Measurements from ENCODE around the gene A4GALT.

The A4GALT gene

DNA sequence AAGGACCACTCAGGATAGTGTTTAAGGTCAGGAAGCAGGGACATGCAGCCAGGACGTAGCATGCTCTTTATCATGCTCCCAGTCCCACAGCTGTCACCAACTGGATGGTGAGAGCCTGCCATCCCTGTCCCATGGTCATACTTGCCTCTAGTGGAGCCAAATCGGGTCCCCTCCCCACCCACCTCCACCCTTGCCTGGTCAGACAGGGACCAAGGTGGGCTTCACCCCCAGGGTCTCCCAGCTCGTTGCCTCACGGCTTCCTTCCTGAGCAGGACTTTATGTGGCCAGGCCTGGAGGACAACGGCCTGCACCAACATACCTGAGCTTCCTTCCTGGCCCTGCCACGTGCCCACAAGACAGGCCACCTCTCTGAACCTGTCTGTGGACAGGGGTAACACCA lies 19.8 kb downstream of the A4GALT start:
- no peak for DNase-seq

GRCh38 chr22:42700355-42700754 lies 20.3 kb downstream of the A4GALT start:
- no peak for DNase-seq

DNA sequence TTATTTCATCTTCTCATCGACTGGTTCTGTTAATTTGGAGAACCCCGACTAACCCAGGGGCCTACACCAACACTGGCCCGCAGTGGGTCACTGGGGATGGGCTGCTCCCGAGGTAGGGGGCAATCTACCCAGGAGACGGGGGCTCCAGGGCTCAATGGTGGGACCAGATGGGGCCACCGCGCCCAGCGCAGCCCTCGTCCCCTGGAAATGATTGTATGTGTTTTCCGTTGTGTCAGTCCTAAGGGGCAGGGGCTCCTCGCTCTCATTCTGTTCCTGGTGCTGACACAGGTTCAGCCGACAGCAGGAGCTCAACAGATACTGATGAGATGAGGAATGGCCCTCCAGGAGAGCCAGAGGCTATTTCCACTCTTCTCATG lies 20.7 kb downstream of the A4GALT start:
- DNase-seq, result no peak

DNA sequence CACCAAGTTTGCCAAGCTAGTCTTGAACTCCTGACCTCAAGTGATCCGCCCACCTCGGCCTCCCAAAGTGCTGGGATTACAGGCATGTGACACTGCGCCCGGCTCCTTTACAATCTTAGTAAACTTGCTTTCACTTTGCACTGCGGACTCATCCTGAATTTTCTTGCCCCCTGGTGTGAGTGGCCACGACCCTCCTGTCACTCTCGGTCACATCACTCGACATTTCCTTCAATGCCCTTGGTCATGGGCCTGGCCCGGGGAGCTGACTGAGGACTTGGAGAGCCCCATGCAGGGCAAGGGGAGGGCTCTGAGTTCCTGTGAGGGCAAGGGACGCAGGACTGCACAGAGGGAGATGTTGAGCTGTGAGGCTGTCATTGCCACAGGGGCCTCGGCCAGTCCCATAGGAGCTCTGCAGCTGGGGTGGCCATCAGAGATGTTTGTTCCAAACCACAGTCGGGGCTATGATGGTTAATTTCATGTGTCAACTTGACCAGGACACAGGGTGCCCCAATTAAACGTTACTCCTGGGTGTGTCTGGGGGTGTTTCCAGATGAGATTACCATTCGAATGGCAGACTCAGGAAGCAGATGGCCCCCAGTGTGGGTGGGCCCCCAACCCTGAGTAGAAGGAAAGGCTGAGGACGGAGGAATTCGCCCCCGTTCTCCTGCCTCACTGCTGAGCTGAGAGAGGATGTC lies 21.2 kb downstream of the A4GALT start:
- DNase-seq, result no peak

GRCh38 chr22:42697542-42698013 lies 23.1 kb downstream of the A4GALT start:
- DNase-seq, result no peak

DNA sequence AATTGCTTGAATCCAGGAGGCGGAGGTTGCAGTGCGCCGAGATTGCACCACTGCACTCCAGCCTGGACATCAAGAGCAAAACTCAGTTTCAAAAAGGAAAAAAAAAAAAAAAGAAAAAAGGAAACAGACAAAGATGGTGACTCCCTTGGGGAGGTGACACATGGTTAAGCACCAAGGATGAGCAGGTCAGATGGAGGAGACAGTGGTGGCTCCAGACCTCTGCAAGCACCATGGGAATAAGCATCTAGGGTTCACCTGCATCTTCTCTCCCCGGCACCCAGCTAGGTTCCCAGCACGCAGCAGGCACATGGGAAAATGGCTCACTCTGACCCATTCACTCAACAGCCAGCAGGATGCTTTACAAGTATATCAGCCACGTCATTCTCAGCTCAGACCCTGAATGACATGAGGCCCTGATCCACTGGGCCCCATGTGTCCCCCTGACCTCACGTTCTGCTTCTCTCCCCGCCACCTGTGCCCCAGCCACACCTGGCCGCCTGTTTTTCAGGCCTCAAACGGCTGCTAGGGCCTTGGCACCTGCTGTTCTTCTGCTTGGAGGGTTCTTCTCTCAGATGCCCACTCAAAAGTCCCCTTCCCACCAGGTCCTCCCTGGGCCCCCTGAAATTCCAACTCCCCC lies 24.2 kb downstream of the A4GALT start:
- DNase-seq, result no peak

GRCh38 chr22:42695294-42695693 lies 25.4 kb downstream of the A4GALT start:
- no peak for DNase-seq

- no peak for DNase-seq
Observed at GRCh38 chr22:42693763-42694683, 26.6 kb downstream of the A4GALT start.

GRCh38 chr22:42693055-42693762 lies 27.5 kb downstream of the A4GALT start:
- DNase-seq, result no peak

DNA sequence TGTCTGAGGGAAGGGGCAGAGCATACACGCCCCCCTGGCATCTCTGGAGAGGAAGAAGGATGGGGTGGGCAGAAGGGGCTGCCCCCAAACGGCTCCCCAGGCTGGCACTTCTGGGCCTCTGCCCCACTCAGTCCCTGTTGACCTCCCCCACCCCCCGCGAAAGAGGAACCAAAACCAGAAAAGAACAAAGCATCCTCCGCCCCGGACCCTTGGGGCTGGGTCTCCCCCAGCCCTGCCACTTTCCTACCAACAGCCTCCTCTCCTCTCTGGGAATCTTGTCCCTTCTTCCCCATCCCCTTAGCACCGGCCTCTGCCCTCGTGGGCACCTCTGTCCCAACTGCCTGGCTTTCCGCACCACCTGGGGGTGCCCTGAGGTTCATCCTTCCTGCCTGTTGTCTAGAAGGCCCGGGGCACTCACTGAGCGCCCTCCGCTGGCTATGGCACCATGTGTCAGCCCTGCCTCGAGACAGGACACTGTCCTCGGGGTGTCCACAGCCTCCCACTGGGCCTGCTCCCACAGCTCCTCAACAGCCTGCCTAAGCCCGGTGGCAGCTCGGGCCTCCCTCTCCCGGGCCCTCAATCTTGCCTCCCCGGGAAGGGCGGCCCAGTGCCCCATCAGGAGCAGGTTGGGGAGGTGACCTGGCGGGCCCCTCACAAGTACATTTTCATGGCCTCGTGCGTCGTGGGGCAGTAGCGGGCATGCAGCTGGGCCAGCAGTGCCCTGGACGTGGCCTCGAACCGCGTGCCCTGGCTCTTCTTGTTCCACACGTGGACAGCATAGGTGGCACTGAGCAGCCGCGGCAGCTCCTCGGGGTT lies 28.2 kb downstream of the A4GALT start:
- no peak for DNase-seq

- DNase-seq, result no peak
Observed at GRCh38 chr22:42691440-42691839, 29.2 kb downstream of the A4GALT start.

- DNase-seq, result no peak
Observed at GRCh38 chr22:42688241-42689211, 32.1 kb downstream of the A4GALT start.

DNA sequence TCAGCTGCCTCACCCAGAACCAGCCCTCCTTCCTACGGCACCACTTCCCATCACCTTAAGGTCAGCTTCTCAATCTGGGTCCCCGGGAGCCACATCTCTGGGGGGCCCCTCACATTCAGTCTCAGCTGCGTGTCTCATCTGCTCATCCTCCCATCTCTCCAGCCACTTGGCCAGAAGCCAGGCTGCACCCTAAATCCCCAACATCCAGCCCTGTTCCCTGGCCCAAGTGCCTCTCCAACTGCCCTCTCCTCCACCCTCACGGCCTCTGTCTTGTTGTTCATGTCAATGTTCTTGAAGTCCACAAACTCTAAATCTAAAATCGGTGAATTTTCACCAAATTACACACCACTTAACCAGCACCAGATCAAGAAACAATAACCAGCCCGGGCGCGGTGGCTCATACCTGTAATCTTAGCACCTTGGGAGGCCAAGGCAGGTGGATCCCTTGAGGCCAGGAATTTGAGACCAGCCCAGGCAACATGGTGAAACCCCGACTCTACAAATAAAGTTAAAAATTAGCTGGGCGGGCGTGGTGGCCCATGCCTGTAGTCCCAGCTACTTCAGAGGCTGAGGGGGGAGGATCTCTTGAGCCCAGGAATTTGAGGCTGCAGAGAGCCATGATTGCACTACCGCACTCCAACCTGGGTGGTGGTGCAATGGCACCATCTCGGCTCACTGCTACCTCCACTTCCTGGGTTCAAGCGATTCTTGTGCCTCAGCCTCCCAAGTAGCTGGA lies 33.7 kb downstream of the A4GALT start:
- DNase-seq, result no peak

DNA sequence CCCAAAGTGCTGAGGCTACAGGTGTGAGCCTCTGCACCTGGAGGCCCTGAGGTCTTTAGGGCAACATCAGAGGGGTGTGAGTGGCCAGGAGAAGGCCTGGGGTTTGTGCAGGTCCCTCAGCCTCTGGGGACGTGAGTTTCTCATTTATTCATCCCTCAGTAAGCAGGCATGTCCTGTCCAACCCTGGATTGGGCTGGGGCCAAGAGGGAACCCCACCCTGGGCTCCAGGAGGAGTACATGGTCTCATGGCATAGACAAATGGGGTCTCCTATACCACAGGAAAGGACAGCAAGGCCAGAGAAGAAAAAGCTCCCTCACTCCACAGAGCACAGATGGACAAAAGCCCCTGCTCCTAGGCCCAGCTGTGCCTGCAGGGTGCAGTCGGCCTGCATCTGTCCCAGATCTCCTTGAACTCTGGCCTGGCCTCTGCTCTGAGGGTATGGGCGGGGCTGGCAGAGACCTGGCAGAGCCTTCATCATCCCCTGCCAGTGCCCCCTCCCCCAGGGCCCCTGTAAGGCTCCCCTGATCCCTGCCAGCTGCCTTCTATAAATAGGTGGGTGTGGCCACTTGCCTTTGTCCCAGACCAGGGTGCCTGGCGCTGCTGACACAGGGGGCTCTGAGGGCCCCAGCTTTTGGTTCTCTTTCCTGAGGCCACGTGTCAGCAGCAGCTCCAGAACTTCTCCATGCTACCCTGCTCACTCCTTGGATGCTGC lies 34.6 kb downstream of the A4GALT start:
- DNase-seq, result no peak

GRCh38 chr22:42684462-42685195 lies 36.0 kb downstream of the A4GALT start:
- no peak for DNase-seq

DNA sequence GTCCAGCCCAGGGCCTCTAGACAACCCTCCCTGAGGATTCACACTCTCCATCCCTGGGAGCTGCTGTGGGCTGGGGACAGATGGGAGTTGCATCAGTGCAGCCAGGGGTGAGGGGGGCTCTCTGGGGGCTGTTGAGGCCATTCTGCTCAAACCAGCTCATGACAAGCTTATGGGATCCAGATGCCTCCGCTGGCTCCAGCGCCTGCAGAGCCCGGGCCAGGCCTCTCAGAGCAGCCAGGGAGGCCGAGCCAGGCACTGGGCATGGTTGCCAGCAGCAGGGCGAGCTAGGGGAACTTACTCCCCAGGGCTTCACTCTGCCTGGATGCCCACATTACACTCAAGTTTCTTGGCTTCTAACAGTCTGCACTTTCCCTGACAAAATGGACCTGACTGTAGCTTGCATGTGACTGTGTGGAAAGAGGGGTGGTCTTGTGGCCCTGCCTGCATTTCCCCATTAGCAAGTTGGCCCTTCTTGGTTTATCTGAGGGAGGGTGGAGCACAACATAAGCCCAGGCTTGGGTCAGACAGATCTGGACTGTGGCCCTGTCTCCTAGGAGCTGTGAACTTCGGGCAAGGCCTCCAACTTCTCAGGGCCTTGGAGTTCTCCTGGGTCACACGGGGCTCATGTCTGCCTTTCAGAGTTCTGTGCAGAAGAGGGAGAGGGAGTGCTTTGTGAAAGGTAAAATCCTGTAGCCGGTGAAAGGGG lies 36.9 kb downstream of the A4GALT start:
- no peak for DNase-seq

GRCh38 chr22:42682113-42682851 lies 38.4 kb downstream of the A4GALT start:
- DNase-seq, result no peak

All from activated gamma-delta T cell (primary cell).